Liver (tissue), 3 donors: Measurements from ENCODE around the gene LMAN2.

Source experiments
- ATF3 ChIP-seq: IDR thresholded peaks from 2 replicates; pipeline ENCODE4 v1.6.1; 2016; ENCODE audit warnings: antibody characterized with exemption
- FOXA1 ChIP-seq: IDR thresholded peaks from 2 replicates; pipeline ENCODE4 v1.6.1; 2016; ENCODE audit warnings: antibody characterized with exemption
- FOXA2 ChIP-seq: IDR thresholded peaks from 2 replicates; pipeline ENCODE4 v1.6.1; 2016; ENCODE audit warnings: antibody characterized with exemption
- GABPA ChIP-seq, 2 donors: IDR thresholded peaks in 1 of 2; conservative IDR thresholded peaks in 1 of 2; 2 replicates each; pipeline ENCODE4 v1.6.1; 2016; ENCODE audit warnings: antibody characterized with exemption in 2 of 2, mild to moderate bottlenecking in 1 of 2, moderate library complexity in 1 of 2
- JUND ChIP-seq, 2 donors: IDR thresholded peaks; 2 replicates each; pipeline ENCODE4 v1.6.1; 2016; ENCODE audit warnings: antibody characterized with exemption in 2 of 2
- RAD21 ChIP-seq, 2 donors: IDR thresholded peaks; 2 replicates each; pipeline ENCODE4 v1.6.1; 2016; ENCODE audit warnings: antibody characterized with exemption in 2 of 2, mild to moderate bottlenecking in 2 of 2
- RXRA ChIP-seq, 2 donors: IDR thresholded peaks; 2 replicates each; pipeline ENCODE4 v1.6.1; 2017 to 2018; ENCODE audit warnings: antibody characterized with exemption in 2 of 2, mild to moderate bottlenecking in 1 of 2
- SP1 ChIP-seq: IDR thresholded peaks from 2 replicates; pipeline ENCODE4 v1.6.1; 2018; ENCODE audit warnings: antibody characterized with exemption, mild to moderate bottlenecking
- TAF1 ChIP-seq: conservative IDR thresholded peaks from 2 replicates; pipeline ENCODE4 v1.6.1; 2016; ENCODE audit warnings: antibody characterized with exemption, mild to moderate bottlenecking
- TF ChIP-seq, protein P1 (sequence below): fragments of 150-350 bp; IDR thresholded peaks from 2 replicates; pipeline ENCODE4 v1.5.1; 2017; ENCODE audit warnings: improper control_type of control experiment, low read depth, low read length; ENCODE audit not compliant: missing input control
- TF ChIP-seq, protein P2 (sequence below): IDR thresholded peaks from 2 replicates; pipeline ENCODE4 v1.6.1; 2016; ENCODE audit warnings: antibody characterized with exemption
- donor health status: healthy.
- donor health status: healthy.

DNA sequence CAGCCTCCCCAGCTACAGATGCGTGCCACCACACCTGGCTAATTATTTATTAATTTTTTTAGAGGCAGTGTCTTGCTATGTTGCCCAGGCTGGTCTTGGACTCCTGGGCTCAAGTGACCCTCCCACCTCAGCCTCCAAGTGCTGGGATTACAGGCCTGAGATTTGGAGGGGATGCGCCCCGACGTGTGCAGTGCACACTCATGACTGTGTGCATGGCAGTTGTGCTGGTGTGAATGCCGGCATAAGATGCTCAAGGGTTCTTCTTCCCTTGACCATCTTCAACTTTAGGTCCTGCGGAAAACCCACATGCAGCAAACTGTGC lies 29.3 kb upstream of the LMAN2 start:
- TF ChIP-seq, protein P1, sequence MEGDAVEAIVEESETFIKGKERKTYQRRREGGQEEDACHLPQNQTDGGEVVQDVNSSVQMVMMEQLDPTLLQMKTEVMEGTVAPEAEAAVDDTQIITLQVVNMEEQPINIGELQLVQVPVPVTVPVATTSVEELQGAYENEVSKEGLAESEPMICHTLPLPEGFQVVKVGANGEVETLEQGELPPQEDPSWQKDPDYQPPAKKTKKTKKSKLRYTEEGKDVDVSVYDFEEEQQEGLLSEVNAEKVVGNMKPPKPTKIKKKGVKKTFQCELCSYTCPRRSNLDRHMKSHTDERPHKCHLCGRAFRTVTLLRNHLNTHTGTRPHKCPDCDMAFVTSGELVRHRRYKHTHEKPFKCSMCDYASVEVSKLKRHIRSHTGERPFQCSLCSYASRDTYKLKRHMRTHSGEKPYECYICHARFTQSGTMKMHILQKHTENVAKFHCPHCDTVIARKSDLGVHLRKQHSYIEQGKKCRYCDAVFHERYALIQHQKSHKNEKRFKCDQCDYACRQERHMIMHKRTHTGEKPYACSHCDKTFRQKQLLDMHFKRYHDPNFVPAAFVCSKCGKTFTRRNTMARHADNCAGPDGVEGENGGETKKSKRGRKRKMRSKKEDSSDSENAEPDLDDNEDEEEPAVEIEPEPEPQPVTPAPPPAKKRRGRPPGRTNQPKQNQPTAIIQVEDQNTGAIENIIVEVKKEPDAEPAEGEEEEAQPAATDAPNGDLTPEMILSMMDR, result no peak
- TF ChIP-seq TAF1 (no peak), GABPA (IDR thresholded peaks at IDR 0.05 in 1 of 2, conservative IDR thresholded peaks at IDR 0.05 in 1 of 2) (no peak), JUND (IDR thresholded peaks at IDR 0.05) (no peak), FOXA1 (no peak), ATF3 (no peak), SP1 (no peak), RXRA (IDR thresholded peaks at IDR 0.05) (no peak), FOXA2 (no peak), RAD21 (IDR thresholded peaks at IDR 0.05) (no peak)
- TF ChIP-seq, protein P2, sequence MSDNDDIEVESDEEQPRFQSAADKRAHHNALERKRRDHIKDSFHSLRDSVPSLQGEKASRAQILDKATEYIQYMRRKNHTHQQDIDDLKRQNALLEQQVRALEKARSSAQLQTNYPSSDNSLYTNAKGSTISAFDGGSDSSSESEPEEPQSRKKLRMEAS, result no peak
